Measurements from ENCODE around the gene THADA.
"Not testable (repeated sequence)": the region's sequence is repeated elsewhere in the genome, so short reads cannot be mapped to it uniquely, and the experiment has no call there.

The THADA gene

DNA sequence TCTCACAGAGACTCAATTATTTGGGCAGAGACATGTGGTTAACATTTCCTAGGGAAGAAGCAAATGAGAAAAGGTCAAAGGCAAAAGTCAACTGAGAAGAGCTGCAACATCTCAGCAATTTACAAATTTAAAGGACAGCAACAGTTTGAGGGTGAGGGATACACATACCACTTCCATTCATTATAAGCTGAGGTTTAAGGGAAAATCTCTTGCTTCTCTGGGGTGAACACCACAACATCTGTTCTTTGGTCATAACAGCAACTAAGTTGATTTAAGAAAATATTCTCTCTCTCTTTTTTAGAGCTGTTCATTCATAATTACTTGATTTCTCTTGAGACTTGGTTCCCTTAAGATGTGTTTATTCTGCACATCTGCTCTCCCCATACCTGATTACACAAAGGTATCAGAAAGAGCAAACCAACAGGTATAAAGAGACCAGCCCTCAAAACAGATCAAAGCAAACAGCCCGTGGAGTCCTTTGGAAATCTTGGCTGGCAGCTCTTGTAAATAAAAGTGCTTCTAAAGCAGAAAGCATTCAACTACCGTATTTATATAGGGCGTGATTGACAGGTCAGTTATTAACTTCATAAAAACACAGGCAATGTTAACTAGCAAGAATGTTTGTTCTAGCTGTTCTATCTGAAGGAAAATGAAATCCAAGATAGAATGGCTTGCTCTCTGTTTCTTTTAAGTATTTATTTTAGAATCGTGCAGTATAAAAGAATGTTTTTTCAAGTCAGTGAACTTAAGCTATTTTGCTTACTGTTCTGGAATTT is 132.8 kb downstream of the THADA start:
- no peak for DNase-seq

GRCh38 chr2:43461453-43462073 is 134.3 kb downstream of the THADA start:
- no peak for DNase-seq

DNA sequence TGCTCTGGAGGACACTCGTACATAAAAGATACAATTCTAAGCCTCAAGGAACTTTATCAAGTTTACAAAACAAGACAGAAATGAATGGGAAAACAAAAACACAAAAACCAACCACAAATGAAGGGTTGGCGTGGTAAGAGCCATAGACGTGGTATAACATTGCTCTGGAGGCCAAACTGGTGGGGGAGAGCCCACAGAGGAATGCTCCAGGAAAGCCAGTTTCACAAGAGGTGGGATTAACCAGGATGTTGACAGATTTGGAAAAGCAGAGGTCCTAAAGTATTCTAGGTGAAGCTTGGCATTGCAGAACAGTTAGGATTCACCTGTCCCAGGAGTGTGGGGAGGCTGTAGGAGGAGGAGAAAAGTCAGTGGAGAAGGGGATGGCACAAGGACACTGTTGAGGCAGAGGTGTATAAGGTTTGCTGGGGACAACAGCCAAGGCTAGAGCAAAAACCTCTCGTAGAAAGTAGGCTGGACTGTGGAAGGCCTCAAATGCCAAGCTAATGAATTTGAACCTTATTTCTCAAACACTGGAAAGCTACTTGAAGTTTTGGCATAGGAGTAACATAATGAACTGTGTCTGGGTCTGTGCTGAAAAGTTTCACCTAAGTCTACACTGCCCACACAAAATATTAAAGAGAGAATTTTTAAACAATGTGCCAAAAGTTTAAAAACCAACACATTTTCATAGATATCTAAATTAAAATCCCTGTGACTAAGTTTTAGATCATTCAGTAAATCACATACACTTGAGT is 135.1 kb downstream of the THADA start:
- DNase-seq, result no peak

DNA sequence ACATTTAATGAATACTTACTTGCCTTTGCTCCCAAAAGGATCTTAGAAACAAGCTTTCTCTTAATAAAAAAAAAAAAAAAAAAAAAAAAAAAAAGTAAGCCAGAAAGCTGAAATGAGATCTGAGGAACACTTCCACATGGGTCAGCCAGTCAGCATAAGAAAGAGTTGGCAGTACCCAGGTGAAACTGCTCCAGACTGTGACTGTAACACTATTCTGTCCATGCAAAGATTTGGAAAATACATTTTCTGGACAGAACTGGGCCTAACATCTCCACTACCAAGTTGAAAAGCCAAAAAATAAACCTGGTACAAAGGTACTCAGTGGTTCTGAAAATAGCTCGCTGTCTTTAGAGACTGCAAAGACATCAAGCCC is 135.7 kb downstream of the THADA start:
- no peak for DNase-seq

DNA sequence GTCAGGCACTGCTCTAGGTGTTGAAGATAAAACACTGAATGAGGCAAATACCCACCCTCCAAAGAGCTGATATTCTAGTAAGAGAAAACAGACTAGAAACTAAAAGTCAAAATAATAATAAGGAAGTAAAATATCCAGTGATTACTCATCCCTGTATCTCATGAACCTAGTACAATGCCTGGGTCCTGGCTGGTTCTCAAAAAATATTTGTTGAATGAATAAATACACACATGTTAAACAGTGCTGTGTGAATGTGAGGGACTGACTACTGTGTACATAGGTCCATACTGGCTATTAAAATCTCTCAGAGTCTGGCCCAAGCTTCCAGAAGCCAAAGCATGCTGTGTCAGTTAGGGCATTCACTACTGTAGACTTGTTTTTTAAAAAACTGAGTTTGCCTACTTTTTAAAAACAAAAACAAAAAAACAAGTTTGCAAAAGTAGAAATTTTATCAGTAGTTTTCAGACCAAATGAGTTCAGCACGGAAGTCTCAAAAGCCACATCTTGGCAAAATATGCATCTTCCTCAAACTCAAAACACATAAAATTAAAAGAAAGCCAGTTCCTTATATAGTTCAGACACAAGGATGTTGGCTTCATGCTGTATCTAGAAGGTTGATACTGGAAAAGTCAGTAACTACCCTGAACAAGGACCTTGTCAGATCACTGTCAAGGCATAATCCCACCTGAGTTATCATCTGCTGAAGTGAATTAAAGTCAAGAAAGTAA is 136.2 kb downstream of the THADA start:
- DNase-seq, result no peak

- no peak for DNase-seq
Measured at GRCh38 chr2:43458014-43458628, 137.7 kb downstream of the THADA start.

GRCh38 chr2:43455731-43456642 is 139.9 kb downstream of the THADA start:
- no peak for DNase-seq

DNA sequence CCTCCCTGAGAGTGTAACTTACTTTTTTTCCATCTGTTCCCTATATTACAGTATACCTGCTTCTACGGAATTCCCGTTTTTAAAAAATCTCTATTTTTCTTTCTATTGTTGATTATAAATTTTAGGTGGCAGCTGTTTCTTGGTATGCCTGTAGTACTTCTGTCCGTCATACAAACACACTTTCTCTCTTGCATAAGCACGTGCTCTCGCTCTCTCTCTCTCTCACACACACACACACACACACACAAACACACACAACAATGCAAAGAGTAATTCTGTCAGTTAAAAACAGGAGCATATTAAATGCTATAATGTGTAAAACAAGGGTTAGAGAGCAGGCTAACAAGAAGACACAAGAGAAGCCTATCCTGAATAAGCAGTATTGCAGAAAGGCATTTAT is 140.5 kb downstream of the THADA start:
- DNase-seq, result no peak

GRCh38 chr2:43454791-43455190 is 141.0 kb downstream of the THADA start:
- no peak for DNase-seq

- DNase-seq, result no peak
Measured at GRCh38 chr2:43453179-43454170, 142.4 kb downstream of the THADA start.

GRCh38 chr2:43452318-43452731 is 143.5 kb downstream of the THADA start:
- no peak for DNase-seq

DNA sequence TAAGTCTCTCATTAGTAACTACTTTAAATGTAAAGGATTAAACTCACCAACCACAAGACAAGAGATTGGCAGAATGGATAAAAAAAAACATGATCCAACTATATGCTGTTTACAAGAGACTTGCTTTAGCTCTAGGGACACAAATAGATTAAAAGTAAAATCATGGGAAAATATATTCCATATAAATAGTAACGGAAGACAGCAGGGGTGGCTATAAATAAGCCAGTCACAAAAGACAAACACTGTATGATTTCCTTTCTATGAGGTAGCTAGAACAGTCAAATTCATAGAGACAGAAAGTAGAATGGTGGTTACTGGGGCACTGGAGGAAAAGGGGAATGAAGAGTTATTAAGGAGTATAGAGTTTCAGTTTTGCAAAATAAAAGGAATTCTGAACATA is 145.2 kb downstream of the THADA start:
- DNase-seq, result no peak

GRCh38 chr2:43448822-43449110 is 147.1 kb downstream of the THADA start:
- no peak for DNase-seq

DNA sequence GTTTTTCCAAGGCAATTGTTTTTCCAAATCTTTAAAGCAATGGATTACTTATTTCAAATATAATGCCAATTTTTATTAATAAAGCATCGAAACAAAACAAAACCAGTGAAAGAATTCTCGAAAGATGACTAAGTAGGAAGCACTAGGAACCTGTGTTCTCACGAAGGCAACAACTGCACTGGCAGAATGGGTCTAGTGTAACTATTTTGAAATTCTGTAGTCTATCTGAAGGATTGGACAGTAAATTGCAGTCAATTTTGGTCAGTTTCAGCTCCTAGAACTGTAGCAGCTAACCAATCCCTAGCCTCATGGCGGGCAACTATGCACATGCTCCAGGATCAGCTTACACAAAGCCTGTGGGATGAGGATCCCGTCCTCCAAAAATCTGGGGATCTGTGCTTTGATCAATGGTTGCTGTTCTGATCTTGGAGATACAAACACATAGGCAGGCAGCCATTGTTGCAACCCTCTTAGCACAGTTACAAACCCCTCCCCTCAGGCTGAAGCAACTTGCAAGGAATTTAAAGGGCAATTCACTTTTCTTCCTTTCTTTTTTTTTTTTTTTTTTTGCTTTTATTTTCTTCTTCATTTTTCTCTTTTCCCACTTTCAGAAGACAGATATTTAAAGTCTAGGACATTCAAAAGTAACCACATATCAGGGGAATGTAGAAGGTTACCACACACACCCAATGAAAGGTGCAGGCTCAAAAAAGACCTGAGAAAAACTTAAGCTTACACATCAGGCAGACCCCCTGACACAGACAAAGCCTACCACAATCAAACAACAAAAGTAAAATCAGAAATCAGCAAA is 147.6 kb downstream of the THADA start:
- DNase-seq, result no peak

DNA sequence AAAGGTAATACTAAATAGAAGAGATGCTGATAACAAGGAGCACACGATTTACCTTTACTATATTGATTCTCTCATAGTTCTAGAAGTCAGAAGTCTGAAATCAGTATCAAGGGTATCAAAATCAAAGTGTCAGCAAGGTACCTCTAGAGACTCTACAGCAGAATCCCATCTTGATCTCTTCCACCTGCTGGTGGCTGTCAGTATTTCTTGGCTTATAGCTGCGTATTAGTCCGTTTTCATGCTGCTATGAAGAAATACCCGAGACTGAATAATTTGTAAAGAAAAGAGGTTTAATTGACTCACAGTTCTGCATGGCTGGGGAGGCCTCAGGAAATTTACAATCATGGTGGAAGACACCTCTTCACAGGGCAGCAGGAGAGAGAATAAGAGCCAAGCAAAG is 149.1 kb downstream of the THADA start:
- DNase-seq, result not testable (repeated sequence)

GRCh38 chr2:43445781-43446180 is 150.1 kb downstream of the THADA start:
- DNase-seq, result no peak

- DNase-seq, result no peak
Measured at GRCh38 chr2:43444989-43445645, 150.7 kb downstream of the THADA start.

- DNase-seq, result no peak
Measured at GRCh38 chr2:43443282-43443681, 152.6 kb downstream of the THADA start.

DNA sequence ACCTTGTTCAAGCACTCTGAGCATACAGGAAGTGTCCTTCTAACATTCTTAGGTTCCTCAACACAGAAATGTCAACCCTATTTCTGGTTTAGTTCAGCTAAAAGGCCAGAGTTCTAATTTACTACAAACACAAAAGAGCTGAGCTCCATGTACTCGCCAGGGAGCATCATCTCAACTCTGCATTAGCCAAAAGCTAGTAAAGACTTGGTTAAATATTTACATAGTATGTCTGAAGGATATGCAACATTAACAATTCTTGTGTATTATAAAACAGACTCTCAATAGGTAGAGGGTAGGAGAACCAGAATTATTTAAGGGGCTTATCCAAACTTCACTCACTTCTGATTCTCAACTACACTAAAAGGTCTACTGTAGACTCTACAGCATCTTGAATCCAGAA is 154.6 kb downstream of the THADA start:
- no peak for DNase-seq
